OCI-LY7 (cell line): ENCODE measurements around the gene PFN2. TPM values are rescaled to one million over a fixed set of nuclear protein-coding genes. Genes with fewer than 3 reads are reported as not detected.

Experiments
- BruUV-seq: library from RNA; stranded (reverse); fragments of 400-500 nt; replicated peaks from 2 replicates; lab custom pipeline; 2021; lab: Mats Ljungman, UMichigan
- CTCF ChIA-PET: fragments of 300-600 bp; sonication (Branson Sonifier 250); formaldehyde crosslinking; loops from one replicate; lab custom pipeline; 2022; ENCODE audit warnings: antibody characterized with exemption; ENCODE audit not compliant: unreplicated experiment; lab: Charles Lee
- POLR2A ChIA-PET: fragments of 300-600 bp; sonication (Branson Sonifier 250); formaldehyde crosslinking; loops from one replicate; lab custom pipeline; 2022; ENCODE audit warnings: antibody characterized with exemption; lab: Charles Lee
- DNase-seq: peaks from one replicate; pipeline ENCODE4 v3.0.0-alpha.2; 2015; ENCODE audit warnings: low spot score
- H2AFZ ChIP-seq: fragments of 200-600 bp; sonication (generic), shearing (Covaris generic); 2 replicates; pipeline ENCODE4 v1.6.1; 2014; ENCODE audit warnings: mild to moderate bottlenecking, antibody characterized with exemption, low read length, moderate library complexity
- H3K27ac ChIP-seq: fragments of 200-600 bp; sonication (generic); 2 replicates; pipeline ENCODE4 v1.5.1; 2014; ENCODE audit warnings: mixed run types, low read depth, mild to moderate bottlenecking, moderate library complexity, low read length, inconsistent platforms; ENCODE audit not compliant: poor library complexity, severe bottlenecking
- H3K36me3 ChIP-seq: fragments of 200-600 bp; sonication (generic); 2 replicates; pipeline ENCODE4 v1.6.1; 2014; ENCODE audit warnings: mild to moderate bottlenecking, antibody characterized with exemption, low read length, moderate library complexity, mixed read lengths; ENCODE audit not compliant: insufficient read depth
- H3K4me1 ChIP-seq: fragments of 200-600 bp; sonication (generic); 2 replicates; pipeline ENCODE4 v1.5.1; 2014; ENCODE audit warnings: mild to moderate bottlenecking, low read length; ENCODE audit not compliant: insufficient read depth, poor library complexity, severe bottlenecking
- H3K4me2 ChIP-seq: fragments of 200-600 bp; sonication (generic); 2 replicates; pipeline ENCODE4 v1.6.1; 2014; ENCODE audit warnings: mild to moderate bottlenecking, low read length
- H3K4me3 ChIP-seq: fragments of 200-600 bp; sonication (generic); 2 replicates; pipeline ENCODE4 v1.5.1; 2014; ENCODE audit warnings: mild to moderate bottlenecking, low read depth, low read length; ENCODE audit not compliant: poor library complexity, severe bottlenecking
- H3K79me2 ChIP-seq: fragments of 200-600 bp; sonication (generic); 2 replicates; pipeline ENCODE4 v1.6.1; 2016; ENCODE audit warnings: low read depth, mild to moderate bottlenecking, low read length, moderate library complexity, mixed read lengths; ENCODE audit not compliant: insufficient read depth
- H3K9me2 ChIP-seq: fragments of 200-600 bp; sonication (generic); 2 replicates; pipeline ENCODE4 v1.6.1; 2016; ENCODE audit warnings: mild to moderate bottlenecking, low read length, mixed read lengths; ENCODE audit not compliant: insufficient read depth
- H3K9me3 ChIP-seq: fragments of 200-600 bp; sonication (generic); 2 replicates; pipeline ENCODE4 v1.6.1; 2014; ENCODE audit warnings: mild to moderate bottlenecking, mixed run types, low read length, mixed read lengths
- H4K20me1 ChIP-seq: fragments of 200-600 bp; sonication (generic); 2 replicates; pipeline ENCODE4 v1.6.1; 2014; ENCODE audit warnings: mild to moderate bottlenecking, antibody characterized with exemption, low read length, moderate library complexity, mixed read lengths; ENCODE audit not compliant: insufficient read depth
- CTCF ChIP-seq: fragments of 200-600 bp; sonication (generic); conservative IDR thresholded peaks from 2 replicates; pipeline ENCODE4 v1.5.1; 2014; ENCODE audit warnings: mild to moderate bottlenecking, antibody characterized with exemption, low read length, moderate library complexity, mixed read lengths
- EZH2phosphoT487 ChIP-seq: fragments of 200-600 bp; sonication (generic); IDR thresholded peaks from 2 replicates; pipeline ENCODE4 v1.6.1; 2018; ENCODE audit warnings: low read depth, borderline replicate concordance, mild to moderate bottlenecking, mixed run types, antibody characterized with exemption, low read length, moderate library complexity, mixed read lengths
- intact Hi-C: fragments of 100-400 bp; cut with micrococcal nuclease; formaldehyde crosslinking; loops from one replicate; pipeline ENCODE4 v1.10.0; 2022; ENCODE audit not compliant: unreplicated experiment
- small RNA-seq: library from RNA; depleted of rRNA; stranded (forward); fragments of <200 nt; gene quantifications from one replicate; pipeline ENCODE3, GENCODE V24; 2014
- total RNA-seq, 2 experiments: library from RNA; depleted of rRNA in 1 of 2; stranded (reverse); fragments of >200 nt in 1 of 2; shearing (Covaris generic) in 1 of 2; gene quantifications; 2 replicates each; pipeline ENCODE4 v1.2.3, GENCODE V29; 2014 to 2022

Gene PFN2
- total RNA-seq, 2 experiments from 2014 or later, result 2.6 to 32.3 TPM

GRCh38 chr3:149917124-149917667 lies 53.5 kb downstream of the PFN2 start:
- Histone ChIP-seq H3K36me3 (peaks cover 28% of the 10 kb centered on the region), H2AFZ (no peak overlapping the region), H3K9me3 (no peaks in the 10 kb centered on the region), H3K4me1 (peaks cover 6% of the 10 kb centered on the region), H4K20me1 (no peaks in the 10 kb centered on the region), H3K27ac (no peak overlapping the region), H3K4me3 (no peak overlapping the region), H3K79me2 (no peaks in the 10 kb centered on the region), H3K4me2 (no peak overlapping the region), H3K9me2 (no peaks in the 10 kb centered on the region)
- DNase-seq, result no peak
- intact Hi-C loops, result no loop called here
- CTCF ChIA-PET, result no interaction called here
- TF ChIP-seq EZH2phosphoT487 (no peak), CTCF (no peak)
- BruUV-seq, result no TSS peak
- POLR2A ChIA-PET, result interaction anchor here (0.9 to 1.6 kb wide), 3 partner anchors 8 to 22 kb away, joined by 3 to 9 read pairs (median 3); no protein-coding TSS in a partner anchor

Small RNA genes lying within 50 kb of the gene (small RNA-seq; reads per million reads assigned to genes)
- not detected for gene RNU6-720P

Other genes with a start within 250 kb of the PFN2 start
- 24.9 and 27.2 TPM in 2 replicates for gene COMMD2, start 218.4 kb downstream of the PFN2 start, total RNA-seq (2014; rRNA removed; shearing (Covaris generic))
- 47.1 and 48.9 TPM in 2 replicates for gene COMMD2, start 218.4 kb downstream of the PFN2 start, total RNA-seq (2022)
- gene ANKUB1, start 178.3 kb downstream of the PFN2 start, total RNA-seq (2014; rRNA removed; shearing (Covaris generic)), result not detected in 2 replicates
- not detected in 2 replicates for gene ANKUB1, start 178.3 kb downstream of the PFN2 start, total RNA-seq (2022)
- 16.1 and 26.2 TPM in 2 replicates for gene RNF13, start 157.7 kb downstream of the PFN2 start, total RNA-seq (2014; rRNA removed; shearing (Covaris generic))
- gene RNF13, start 157.7 kb downstream of the PFN2 start, total RNA-seq (2022), result 37.3 and 48.5 TPM in 2 replicates